Activated T-cell treated with anti-CD3 and anti-CD28 coated beads, Interleukin-2, amount 50 U/mL, for 4 hours (primary cell): ENCODE measurements around the gene ITIH6. TPM values are rescaled to one million over a fixed set of nuclear protein-coding genes. Genes with fewer than 3 reads are reported as not detected.
"Not testable (repeated sequence)": the region's sequence is repeated elsewhere in the genome, so short reads cannot be mapped to it uniquely, and the experiment has no call there.

Experiments used
- ATAC-seq, 2 donors: fragments of 200-7000 bp; cut with Tn5 transposase; one replicate each; pipeline ENCODE4 v1.10.0; 2021
- DNase-seq: peaks from one replicate; pipeline ENCODE4 v3.0.0-alpha.2; 2020
- H3K27me3 Mint-ChIP-seq: one replicate; pipeline ENCODE4 v1.8.0; 2021; ENCODE audit warnings: low read depth, mixed read lengths
- H3K36me3 Mint-ChIP-seq: one replicate; pipeline ENCODE4 v1.8.0; 2022; ENCODE audit warnings: mixed read lengths; ENCODE audit not compliant: insufficient read depth
- H3K4me1 Mint-ChIP-seq: one replicate; pipeline ENCODE4 v1.8.0; 2021; ENCODE audit warnings: low read depth, mixed read lengths
- H3K4me3 Mint-ChIP-seq: one replicate; pipeline ENCODE4 v1.8.0; 2021; ENCODE audit warnings: mild to moderate bottlenecking, moderate library complexity, mixed read lengths
- H3K9me3 Mint-ChIP-seq: one replicate; pipeline ENCODE4 v1.8.0; 2021; ENCODE audit warnings: mixed read lengths
- total RNA-seq, 3 donors: library from RNA; stranded (reverse); gene quantifications; one replicate each; pipeline ENCODE4 v1.2.1, GENCODE V29; 2021

ITIH6 gene
- total RNA-seq, 3 donors from 2014 or later: not detected

- DNase-seq (no peak), ATAC-seq (no peak)
- H3K27me3 Mint-ChIP-seq: no peaks in the 10 kb centered on the region
- no peaks in the 10 kb centered on the region for H3K9me3 Mint-ChIP-seq
- no peak overlapping the region for H3K4me3 Mint-ChIP-seq
- H3K36me3 Mint-ChIP-seq: no peaks in the 10 kb centered on the region
- no peaks in the 10 kb centered on the region for H3K4me1 Mint-ChIP-seq
These were observed 12.2 kb downstream of the ITIH6 start for GRCh38 chrX:54785901-54786300.

- Mint-ChIP-seq H3K9me3 (peaks cover under 1% of the 10 kb centered on the region), H3K27me3 (no peaks in the 10 kb centered on the region), H3K36me3 (no peaks in the 10 kb centered on the region), H3K4me1 (peaks cover 11% of the 10 kb centered on the region), H3K4me3 (no peak overlapping the region)
- ATAC-seq (no peak), DNase-seq (no peak)
These were observed 20.9 kb downstream of the ITIH6 start for GRCh38 chrX:54776987-54777672.

GRCh38 chrX:54776061-54776460 is 22.0 kb downstream of the ITIH6 start:
- Mint-ChIP-seq H3K9me3 (peaks cover 3% of the 10 kb centered on the region), H3K4me3 (no peak overlapping the region), H3K27me3 (no peaks in the 10 kb centered on the region), H3K36me3 (no peaks in the 10 kb centered on the region), H3K4me1 (peaks cover 11% of the 10 kb centered on the region)
- no peak for DNase-seq
- ATAC-seq: no peak

GRCh38 chrX:54774391-54775094 is 23.5 kb downstream of the ITIH6 start:
- H3K9me3 Mint-ChIP-seq: not testable (repeated sequence)

GRCh38 chrX:54758114-54759055 is 39.7 kb downstream of the ITIH6 start:
- H3K4me1 Mint-ChIP-seq: no peaks in the 10 kb centered on the region
- peaks cover 2% of the 10 kb centered on the region for H3K27me3 Mint-ChIP-seq
- no peaks in the 10 kb centered on the region for H3K36me3 Mint-ChIP-seq
- no peak for DNase-seq
- H3K9me3 Mint-ChIP-seq: peaks cover 3% of the 10 kb centered on the region
- H3K4me3 Mint-ChIP-seq: no peak overlapping the region
- no peak for ATAC-seq

More at GRCh38 chrX:54774391-54775094, 23.5 kb downstream of the ITIH6 start:
- peaks cover 11% of the 10 kb centered on the region for H3K4me1 Mint-ChIP-seq
- not testable (repeated sequence) for DNase-seq, H3K36me3 Mint-ChIP-seq, H3K27me3 Mint-ChIP-seq, ATAC-seq, H3K4me3 Mint-ChIP-seq

- Mint-ChIP-seq H3K36me3 (no peaks in the 10 kb centered on the region), H3K9me3 (no peaks in the 10 kb centered on the region), H3K27me3 (peaks cover 2% of the 10 kb centered on the region), H3K4me1 (no peaks in the 10 kb centered on the region), H3K4me3 (no peak overlapping the region)
- DNase-seq: no peak
- ATAC-seq: no peak
These were observed 43.2 kb downstream of the ITIH6 start for GRCh38 chrX:54754854-54755253.

GRCh38 chrX:54748626-54749025 is 49.4 kb downstream of the ITIH6 start:
- no peak overlapping the region for H3K4me3 Mint-ChIP-seq
- H3K4me1 Mint-ChIP-seq: no peaks in the 10 kb centered on the region
- no peaks in the 10 kb centered on the region for H3K36me3 Mint-ChIP-seq
- no peaks in the 10 kb centered on the region for H3K9me3 Mint-ChIP-seq
- DNase-seq (no peak), ATAC-seq (no peak)
- H3K27me3 Mint-ChIP-seq: no peaks in the 10 kb centered on the region

- H3K36me3 Mint-ChIP-seq: no peaks in the 10 kb centered on the region
- H3K4me1 Mint-ChIP-seq: no peaks in the 10 kb centered on the region
- H3K27me3 Mint-ChIP-seq: no peaks in the 10 kb centered on the region
- ATAC-seq (no peak), DNase-seq (no peak)
- no peak overlapping the region for H3K4me3 Mint-ChIP-seq
- H3K9me3 Mint-ChIP-seq: no peaks in the 10 kb centered on the region
These were observed 50.2 kb downstream of the ITIH6 start for GRCh38 chrX:54747733-54748393.

GRCh38 chrX:54746928-54747327 is 51.1 kb downstream of the ITIH6 start:
- peaks cover 3% of the 10 kb centered on the region for H3K27me3 Mint-ChIP-seq

GRCh38 chrX:54745676-54746075 is 52.4 kb downstream of the ITIH6 start:
- Mint-ChIP-seq H3K4me1 (no peaks in the 10 kb centered on the region), H3K4me3 (no peak overlapping the region), H3K9me3 (no peaks in the 10 kb centered on the region), H3K36me3 (no peaks in the 10 kb centered on the region), H3K27me3 (peaks cover 3% of the 10 kb centered on the region)
- DNase-seq (no peak), ATAC-seq (no peak)

More at GRCh38 chrX:54746928-54747327, 51.1 kb downstream of the ITIH6 start:
- no peaks in the 10 kb centered on the region for H3K9me3 Mint-ChIP-seq
- H3K4me3 Mint-ChIP-seq: no peak overlapping the region
- DNase-seq (no peak), ATAC-seq (no peak)
- no peaks in the 10 kb centered on the region for H3K36me3 Mint-ChIP-seq
- H3K4me1 Mint-ChIP-seq: no peaks in the 10 kb centered on the region

GRCh38 chrX:54738567-54738966 is 59.5 kb downstream of the ITIH6 start:
- H3K4me3 Mint-ChIP-seq, H3K4me1 Mint-ChIP-seq, ATAC-seq, H3K27me3 Mint-ChIP-seq, DNase-seq, H3K9me3 Mint-ChIP-seq, H3K36me3 Mint-ChIP-seq: not testable (repeated sequence)

- not testable (repeated sequence) for ATAC-seq, H3K27me3 Mint-ChIP-seq, H3K4me3 Mint-ChIP-seq, H3K36me3 Mint-ChIP-seq, DNase-seq, H3K4me1 Mint-ChIP-seq, H3K9me3 Mint-ChIP-seq
These were observed 61.6 kb downstream of the ITIH6 start for GRCh38 chrX:54736298-54736942.

- Mint-ChIP-seq H3K4me1 (no peaks in the 10 kb centered on the region), H3K36me3 (no peaks in the 10 kb centered on the region), H3K9me3 (no peaks in the 10 kb centered on the region), H3K27me3 (peaks cover 2% of the 10 kb centered on the region), H3K4me3 (no peak overlapping the region)
- DNase-seq (no peak), ATAC-seq (no peak)
These were observed 76.6 kb downstream of the ITIH6 start for GRCh38 chrX:54721424-54721823.
